AG04450 (cell line): ENCODE measurements around the gene MFSD2B. TPM values are rescaled to one million over a fixed set of nuclear protein-coding genes. Genes with fewer than 3 reads are reported as not detected.

Experiments
- CTCF ChIA-PET: fragments of 300-600, 350-600 bp; formaldehyde crosslinking; extraction: SDS; loops from one replicate; lab custom pipeline; 2022; ENCODE audit warnings: antibody characterized with exemption, inconsistent platforms; lab: Charles Lee
- POLR2A ChIA-PET: fragments of 350-600 bp; formaldehyde crosslinking; extraction: SDS; loops from one replicate; lab custom pipeline; 2021; ENCODE audit warnings: antibody characterized with exemption, inconsistent platforms; lab: Yijun Ruan, JAX
- DNase-seq: peaks from one replicate; pipeline ENCODE4 v3.0.0-alpha.2; 2011; ENCODE audit warnings: low read depth, low spot score
- H3K27ac ChIP-seq: one replicate; pipeline ENCODE4 v1.5.1; 2012; ENCODE audit warnings: low read depth, low read length, control low read depth
- H3K27me3 ChIP-seq: one replicate; pipeline ENCODE4 v1.6.0; 2012; ENCODE audit warnings: low read length; ENCODE audit not compliant: control insufficient read depth, insufficient read depth
- H3K4me3 ChIP-seq: 2 replicates; pipeline ENCODE4 v1.5.1; 2011; ENCODE audit warnings: mild to moderate bottlenecking, low read depth, low read length, control low read depth
- H3K9me3 ChIP-seq: 2 replicates; pipeline ENCODE4 v1.5.1; 2012; ENCODE audit warnings: low read length; ENCODE audit not compliant: control insufficient read depth, insufficient read depth
- polyA plus RNA-seq: library from polyadenylated mRNA; depleted of rRNA; stranded (reverse); fragments of >200 nt; gene quantifications from 2 replicates; pipeline ENCODE4 v1.2.3, GENCODE V29; 2011
- TF ChIP-seq, protein P1 (sequence below): IDR thresholded peaks from 2 replicates; pipeline ENCODE4 v1.5.1; 2011; ENCODE audit warnings: low read depth, low read length, control low read depth, inconsistent platforms

MFSD2B gene
- polyA plus RNA-seq, 1 experiment, result 0.05 TPM

- no peak overlapping the region for H3K27ac ChIP-seq
- H3K27me3 ChIP-seq, result no peaks in the 10 kb centered on the region
- H3K9me3 ChIP-seq, result no peaks in the 10 kb centered on the region
- CTCF ChIA-PET, result interaction anchor here (2.7 kb wide), 1 partner anchor 66 kb away, joined by 7 read pairs; the partner anchor contains the start of gene ATAD2B
- POLR2A ChIA-PET, result interaction anchor here (0.6 kb wide), 1 partner anchor 65 kb away, joined by 10 read pairs; no protein-coding TSS in a partner anchor
- DNase-seq, result no peak
- no peak overlapping the region for H3K4me3 ChIP-seq
- TF ChIP-seq, protein P1, sequence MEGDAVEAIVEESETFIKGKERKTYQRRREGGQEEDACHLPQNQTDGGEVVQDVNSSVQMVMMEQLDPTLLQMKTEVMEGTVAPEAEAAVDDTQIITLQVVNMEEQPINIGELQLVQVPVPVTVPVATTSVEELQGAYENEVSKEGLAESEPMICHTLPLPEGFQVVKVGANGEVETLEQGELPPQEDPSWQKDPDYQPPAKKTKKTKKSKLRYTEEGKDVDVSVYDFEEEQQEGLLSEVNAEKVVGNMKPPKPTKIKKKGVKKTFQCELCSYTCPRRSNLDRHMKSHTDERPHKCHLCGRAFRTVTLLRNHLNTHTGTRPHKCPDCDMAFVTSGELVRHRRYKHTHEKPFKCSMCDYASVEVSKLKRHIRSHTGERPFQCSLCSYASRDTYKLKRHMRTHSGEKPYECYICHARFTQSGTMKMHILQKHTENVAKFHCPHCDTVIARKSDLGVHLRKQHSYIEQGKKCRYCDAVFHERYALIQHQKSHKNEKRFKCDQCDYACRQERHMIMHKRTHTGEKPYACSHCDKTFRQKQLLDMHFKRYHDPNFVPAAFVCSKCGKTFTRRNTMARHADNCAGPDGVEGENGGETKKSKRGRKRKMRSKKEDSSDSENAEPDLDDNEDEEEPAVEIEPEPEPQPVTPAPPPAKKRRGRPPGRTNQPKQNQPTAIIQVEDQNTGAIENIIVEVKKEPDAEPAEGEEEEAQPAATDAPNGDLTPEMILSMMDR, result no peak
Measured at GRCh38 chr2:23992931-23993330, 17.0 kb upstream of the MFSD2B start.

- H3K27me3 ChIP-seq, result no peaks in the 10 kb centered on the region
Measured at GRCh38 chr2:23993736-23994269, 16.1 kb upstream of the MFSD2B start.

GRCh38 chr2:23994567-23994966 lies 15.3 kb upstream of the MFSD2B start:
- CTCF ChIA-PET, result interaction anchor here (2.7 kb wide), 1 partner anchor 67 kb away, joined by 7 read pairs; the partner anchor contains the start of gene ATAD2B

More at GRCh38 chr2:23993736-23994269, 16.1 kb upstream of the MFSD2B start:
- DNase-seq, result no peak
- TF ChIP-seq, protein P1, result no peak
- POLR2A ChIA-PET, result interaction anchor here (0.6 to 0.7 kb wide), 3 partner anchors 9 to 66 kb away, joined by 3 to 10 read pairs (median 3); no protein-coding TSS in a partner anchor
- Histone ChIP-seq H3K9me3 (no peaks in the 10 kb centered on the region), H3K4me3 (no peak overlapping the region), H3K27ac (no peak overlapping the region)
- CTCF ChIA-PET, result interaction anchor here (2.7 kb wide), 1 partner anchor 67 kb away, joined by 7 read pairs; the partner anchor contains the start of gene ATAD2B

DNA sequence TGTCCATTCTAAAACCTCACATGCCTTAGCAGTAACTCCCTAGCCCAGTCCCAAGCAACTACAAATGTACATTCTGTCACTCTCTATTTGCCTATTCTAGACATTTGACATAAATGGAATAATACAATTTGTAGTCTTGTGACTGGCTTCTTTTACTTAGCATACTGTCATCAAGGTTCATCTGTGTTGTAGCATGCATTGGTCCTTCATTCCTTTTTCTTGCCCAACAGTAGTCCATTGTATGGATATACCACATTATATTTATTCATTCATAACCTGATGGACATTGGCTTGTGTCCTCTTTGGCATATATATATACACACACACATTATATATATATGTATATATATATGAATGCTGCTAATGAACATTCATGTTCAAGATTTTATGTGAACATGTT lies 2.2 kb upstream of the MFSD2B start:
- POLR2A ChIA-PET, result no interaction called here

More at GRCh38 chr2:23994567-23994966, 15.3 kb upstream of the MFSD2B start:
- no peaks in the 10 kb centered on the region for H3K27me3 ChIP-seq
- H3K4me3 ChIP-seq, result no peak overlapping the region
- DNase-seq, result no peak
- no peaks in the 10 kb centered on the region for H3K9me3 ChIP-seq
- POLR2A ChIA-PET, result no interaction called here
- H3K27ac ChIP-seq, result no peak overlapping the region
- TF ChIP-seq, protein P1, result no peak

More for the DNA sequence above, 2.2 kb upstream of the MFSD2B start:
- Histone ChIP-seq H3K4me3 (no peak overlapping the region), H3K27ac (no peak overlapping the region), H3K9me3 (no peaks in the 10 kb centered on the region; the same call in 1 of the 2 replicates), H3K27me3 (no peaks in the 10 kb centered on the region)
- TF ChIP-seq, protein P1, result no peak
- CTCF ChIA-PET, result interaction anchor here (0.8 kb wide), 1 partner anchor 183 kb away, joined by 3 read pairs; no protein-coding TSS in a partner anchor
- DNase-seq, result no peak
